Measurements from ENCODE around the gene RPL22.

RPL22 gene

GRCh38 chr1:6157132-6157527 is 42.3 kb downstream of the RPL22 start:
- H3K4me3 ChIP-seq (ENCODE audit: low read depth, low read length) = no peak overlapping the region

- no peak overlapping the region for H3K4me3 ChIP-seq (ENCODE audit: low read depth, low read length)
Observed at GRCh38 chr1:6154525-6155319, 44.7 kb downstream of the RPL22 start.

GRCh38 chr1:6152882-6153281 is 46.5 kb downstream of the RPL22 start:
- no peak overlapping the region for H3K4me3 ChIP-seq (ENCODE audit: low read depth, low read length)

- no peak overlapping the region for H3K4me3 ChIP-seq (ENCODE audit: low read depth, low read length)
Observed at GRCh38 chr1:6152181-6152580, 47.2 kb downstream of the RPL22 start.

- no peak overlapping the region for H3K4me3 ChIP-seq (ENCODE audit: low read depth, low read length)
Observed at GRCh38 chr1:6151291-6151822, 48.0 kb downstream of the RPL22 start.

GRCh38 chr1:6150006-6150938 is 49.1 kb downstream of the RPL22 start:
- H3K4me3 ChIP-seq (ENCODE audit: low read depth, low read length) = no peak overlapping the region

- H3K4me3 ChIP-seq (ENCODE audit: low read depth, low read length) = no peak overlapping the region
Observed at GRCh38 chr1:6149597-6149996, 49.8 kb downstream of the RPL22 start.

- peak overlapping the region; percentile 17 for H3K4me3 ChIP-seq (ENCODE audit: low read depth, low read length)
Observed at GRCh38 chr1:6148497-6149241, 50.7 kb downstream of the RPL22 start.

GRCh38 chr1:6145864-6146410 is 53.5 kb downstream of the RPL22 start:
- H3K4me3 ChIP-seq (ENCODE audit: low read depth, low read length) = no peak overlapping the region

- H3K4me3 ChIP-seq (ENCODE audit: low read depth, low read length) = no peak overlapping the region
Observed at GRCh38 chr1:6145396-6145750, 54.0 kb downstream of the RPL22 start.

GRCh38 chr1:6144647-6145395 is 54.6 kb downstream of the RPL22 start:
- no peak overlapping the region for H3K4me3 ChIP-seq (ENCODE audit: low read depth, low read length)

GRCh38 chr1:6144175-6144574 is 55.2 kb downstream of the RPL22 start:
- H3K4me3 ChIP-seq (ENCODE audit: low read depth, low read length) = no peak overlapping the region

- no peak overlapping the region for H3K4me3 ChIP-seq (ENCODE audit: low read depth, low read length)
Observed at GRCh38 chr1:6143395-6143794, 56.0 kb downstream of the RPL22 start.

GRCh38 chr1:6142734-6143133 is 56.7 kb downstream of the RPL22 start:
- H3K4me3 ChIP-seq (ENCODE audit: low read depth, low read length) = no peak overlapping the region

GRCh38 chr1:6142036-6142621 is 57.3 kb downstream of the RPL22 start:
- H3K4me3 ChIP-seq (ENCODE audit: low read depth, low read length) = no peak overlapping the region

- H3K4me3 ChIP-seq (ENCODE audit: low read depth, low read length) = no peak overlapping the region
Observed at GRCh38 chr1:6141592-6141991, 57.8 kb downstream of the RPL22 start.

- no peak overlapping the region for H3K4me3 ChIP-seq (ENCODE audit: low read depth, low read length)
Observed at GRCh38 chr1:6140413-6140812, 59.0 kb downstream of the RPL22 start.

- H3K4me3 ChIP-seq (ENCODE audit: low read depth, low read length) = no peak overlapping the region
Observed at GRCh38 chr1:6137758-6138157, 61.6 kb downstream of the RPL22 start.

GRCh38 chr1:6136516-6137220 is 62.7 kb downstream of the RPL22 start:
- no peak overlapping the region for H3K4me3 ChIP-seq (ENCODE audit: low read depth, low read length)

Measured in iPS-11a (cell line).